B cell (primary cell): ENCODE measurements around the gene ZNF24. TPM values are rescaled to one million over a fixed set of nuclear protein-coding genes. Genes with fewer than 3 reads are reported as not detected.

Experiments
- ATAC-seq: fragments of 200-7000 bp; cut with Tn5 transposase; one replicate; pipeline ENCODE4 v1.10.0; 2021; ENCODE audit warnings: low read depth, mild to moderate bottlenecking, moderate number of reproducible peaks, moderate library complexity
- CTCF ChIA-PET: fragments of 350-600 bp; sonication (Branson Sonifier 250); formaldehyde crosslinking; loops from one replicate; lab custom pipeline; 2021; ENCODE audit warnings: antibody characterized with exemption, inconsistent platforms; lab: Charles Lee
- POLR2A ChIA-PET: fragments of 350-600 bp; sonication (Branson Sonifier 250); formaldehyde crosslinking; loops from one replicate; lab custom pipeline; 2021; ENCODE audit warnings: antibody characterized with exemption; lab: Charles Lee
- DNase-seq: peaks from one replicate; pipeline ENCODE4 v3.0.0; 2013
- H2AFZ ChIP-seq: 2 replicates; pipeline ENCODE4 v1.6.1; 2012; ENCODE audit warnings: mild to moderate bottlenecking, low read depth, low read length; ENCODE audit not compliant: insufficient read depth, poor library complexity, severe bottlenecking
- H3K27ac ChIP-seq, 2 donors: 1 replicate in 1 of 2; 2 replicates in 1 of 2; pipeline ENCODE4 v1.5.1; 2012 to 2013; ENCODE audit warnings: low read length in 2 of 2, mild to moderate bottlenecking in 2 of 2, moderate library complexity in 1 of 2
- H3K27me3 ChIP-seq, 4 experiments: fragments of 200-600 bp in 1 of 4; sonication (generic) in 1 of 4; replicated peaks in 1 of 4; 1 replicate in 2 of 4; 2 replicates in 2 of 4; pipeline versions ENCODE4 v1.6.1 to v1.7.0; 2013 to 2016; ENCODE audit warnings: low read length in 3 of 4, mild to moderate bottlenecking in 2 of 4, mixed read lengths in 1 of 4, moderate library complexity in 1 of 4; ENCODE audit not compliant: insufficient read depth in 4 of 4, control insufficient read depth in 3 of 4; ENCODE audit errors: control extremely low read depth in 1 of 4
- H3K36me3 ChIP-seq, 2 experiments: replicated peaks in 1 of 2; 1 replicate in 1 of 2; 2 replicates in 1 of 2; pipeline versions ENCODE4 v1.6.1 to v1.7.1; 2013; ENCODE audit warnings: low read length in 1 of 2; ENCODE audit not compliant: insufficient read depth in 2 of 2, control insufficient read depth in 1 of 2; ENCODE audit errors: control extremely low read depth in 1 of 2, extremely low read depth in 1 of 2
- H3K4me1 ChIP-seq, 2 donors: fragments of 200-600 bp in 1 of 2; sonication (generic) in 1 of 2; 1 replicate in 1 of 2; 2 replicates in 1 of 2; pipeline versions ENCODE4 v1.5.1 to v1.6.1; 2013 to 2017; ENCODE audit warnings: low read length in 2 of 2; ENCODE audit not compliant: control insufficient read depth in 2 of 2, insufficient read depth in 2 of 2
- H3K4me2 ChIP-seq: replicated peaks from 2 replicates; pipeline ENCODE3; 2012; ENCODE audit warnings: mild to moderate bottlenecking, low read depth, low read length; ENCODE audit not compliant: poor library complexity, severe bottlenecking
- H3K4me3 ChIP-seq, 5 experiments: fragments of 200-600 bp in 1 of 5; sonication (generic) in 1 of 5; 1 replicate in 3 of 5; 2 replicates in 2 of 5; pipeline versions ENCODE4 v1.5.1 to v1.7.0; 2011 to 2016; ENCODE audit warnings: low read length in 4 of 5, mild to moderate bottlenecking in 4 of 5, low read depth in 2 of 5, control low read depth in 1 of 5, moderate library complexity in 1 of 5; ENCODE audit not compliant: insufficient read depth in 1 of 5; ENCODE audit errors: control extremely low read depth in 1 of 5, extremely low read depth in 1 of 5
- H3K79me2 ChIP-seq: fragments of 200-600 bp; sonication (generic); one replicate; pipeline ENCODE4 v1.6.0; 2016; ENCODE audit warnings: low read length; ENCODE audit not compliant: control insufficient read depth, insufficient read depth
- H3K9ac ChIP-seq: fragments of 200-600 bp; sonication (generic); 2 replicates; pipeline ENCODE4 v1.6.1; 2017; ENCODE audit warnings: mild to moderate bottlenecking, low read length, moderate library complexity
- H3K9me3 ChIP-seq, 3 donors: one replicate each; pipeline versions ENCODE4 v1.6.1 to v1.7.1; 2013; ENCODE audit warnings: low read length in 2 of 3; ENCODE audit not compliant: control insufficient read depth in 2 of 3, insufficient read depth in 1 of 3; ENCODE audit errors: control extremely low read depth in 1 of 3
- H4K20me1 ChIP-seq: 2 replicates; pipeline ENCODE4 v1.6.0; 2012; ENCODE audit warnings: mild to moderate bottlenecking, low read length; ENCODE audit not compliant: insufficient read depth, control insufficient read depth, poor library complexity, severe bottlenecking
- H3K27ac Mint-ChIP-seq: one replicate; pipeline ENCODE4 v1.8.0; 2021; ENCODE audit warnings: mixed read lengths
- H3K27me3 Mint-ChIP-seq: one replicate; pipeline ENCODE4 v1.8.0; 2021; ENCODE audit warnings: mixed read lengths
- H3K4me1 Mint-ChIP-seq: one replicate; pipeline ENCODE4 v1.8.0; 2021; ENCODE audit warnings: mixed read lengths
- H3K4me3 Mint-ChIP-seq: one replicate; pipeline ENCODE4 v1.8.0; 2021; ENCODE audit warnings: mixed read lengths
- H3K9me3 Mint-ChIP-seq: one replicate; pipeline ENCODE4 v1.8.0; 2022; ENCODE audit warnings: mixed read lengths; ENCODE audit not compliant: insufficient read depth
- CTCF ChIP-seq: fragments of 200-600 bp; IDR thresholded peaks from one replicate; pipeline ENCODE4 v1.8.0; 2022; ENCODE audit warnings: antibody characterized with exemption, mild to moderate bottlenecking
- EZH2 ChIP-seq: IDR thresholded peaks from 2 replicates; pipeline ENCODE4 v1.6.1; 2012; ENCODE audit warnings: borderline replicate concordance, low read depth, mild to moderate bottlenecking, moderate library complexity, low read length; ENCODE audit not compliant: insufficient read depth, poor library complexity, severe bottlenecking
- WGBS: methylation state at CpG from one replicate; pipeline ENCODE4 v1.1.5; 2013; ENCODE audit warnings: missing lambda C conversion rate; ENCODE audit not compliant: insufficient coverage; 5-methylcytosine and 5-hydroxymethylcytosine counted together
- intact Hi-C: fragments of 100-400 bp; cut with micrococcal nuclease; formaldehyde crosslinking; loops from one replicate; pipeline ENCODE4 v1.10.0; 2022
- polyA plus RNA-seq: library from polyadenylated mRNA; depleted of rRNA; stranded (reverse); fragments of >200 nt; gene quantifications from 2 replicates; pipeline ENCODE4 v1.2.3, GENCODE V29; 2012
- total RNA-seq, 2 donors: library from RNA; stranded (reverse); fragments of 120-200 nt in 1 of 2; gene quantifications; 1 replicate in 1 of 2; 2 replicates in 1 of 2; pipeline versions ENCODE4 v1.2.3 to v1.2.4, GENCODE V29; 2013 to 2022

ZNF24 gene
- total and polyA plus RNA-seq, 2 donors (not counting 1 experiment from before 2014, with no cell fraction given), result 13.8 to 83.7 TPM

- H4K20me1 ChIP-seq, result peaks cover 31% of the 10 kb centered on the region
- no peak for TF ChIP-seq CTCF
- no peak for TF ChIP-seq EZH2
- Mint-ChIP-seq H3K27ac (peak overlapping the region; percentile 99), H3K4me1 (peaks cover 57% of the 10 kb centered on the region), H3K9me3 (no peaks in the 10 kb centered on the region), H3K27me3 (no peaks in the 10 kb centered on the region), H3K4me3 (peak overlapping the region; percentile 100)
- WGBS, result no CpG with 5 or more reads among the region's 12 CpGs
- ChIA-PET POLR2A (interaction anchor here (0.8 to 3.0 kb wide), 8 partner anchors 29 to 305 kb away, joined by 3 to 12 read pairs (median 5); partner anchors contain the start of genes INO80C, MAPRE2, ZNF397 and ZSCAN30), CTCF (interaction anchor here (0.6 to 3.3 kb wide), 13 partner anchors 10 to 319 kb away, joined by 3 to 22 read pairs (median 5); partner anchors contain the start of genes MAPRE2, ZNF397 and ZSCAN30)
- peaks cover 5 to 10% of the 10 kb centered on the region in 2 experiments for H3K36me3 ChIP-seq
- peak overlapping the region; percentile 99 for H3K27ac ChIP-seq
- peaks cover 24 to 32% of the 10 kb centered on the region in 2 donors for H3K4me1 ChIP-seq
- ATAC-seq, result no peak
- peak overlapping the region; percentile 84 to 99 (median 97) for H3K4me3 ChIP-seq
- H3K9me3 ChIP-seq, result no peaks in the 10 kb centered on the region
- peak overlapping the region; percentile 85 for H3K4me2 ChIP-seq
- intact Hi-C loops, result loop anchor here (1.0 to 5.0 kb wide), 11 partner anchors 10 to 722 kb away; partner anchors contain the start of genes INO80C, MAPRE2, RMP24 and RPRD1A
- peak overlapping the region; percentile 68 for H2AFZ ChIP-seq
- peak overlapping the region; percentile 91 for H3K9ac ChIP-seq
- no peaks in the 10 kb centered on the region for H3K27me3 ChIP-seq
- peaks cover 65% of the 10 kb centered on the region for H3K79me2 ChIP-seq
- DNase-seq, result peak; percentile 42
Observed at GRCh38 chr18:35344736-35345459, 678 bp upstream of the ZNF24 start.
